Right lobe of liver (tissue), 4 donors: ENCODE data around the gene OR10H5.
"Not testable (repeated sequence)": the region's sequence is repeated elsewhere in the genome, so short reads cannot be mapped to it uniquely, and the experiment has no call there.

ENCODE experiments used
- POLR2A ChIP-seq: fragments of 450-650 bp; IDR thresholded peaks from one replicate; pipeline ENCODE4 v1.6.1; 2017; ENCODE audit warnings: antibody characterized with exemption, mild to moderate bottlenecking
- TF ChIP-seq, protein P1 (sequence below), 4 donors: fragments of 200-600 bp in 3 of 4; fragments of 450-650 bp in 1 of 4; IDR thresholded peaks; one replicate each; pipeline versions ENCODE4 v1.5.1 to v1.8.0; 2016 to 2022; ENCODE audit warnings: antibody characterized with exemption in 4 of 4, mild to moderate bottlenecking in 2 of 4
- donor health status: DM: no; HTN: no; CAD: no.
- donor health status: DM: no; HTN: no; CAD: no.
- donor health status: DM: no; HTN: yes; CAD: no.

- TF ChIP-seq POLR2A, result not testable (repeated sequence)
- TF ChIP-seq, protein P1, sequence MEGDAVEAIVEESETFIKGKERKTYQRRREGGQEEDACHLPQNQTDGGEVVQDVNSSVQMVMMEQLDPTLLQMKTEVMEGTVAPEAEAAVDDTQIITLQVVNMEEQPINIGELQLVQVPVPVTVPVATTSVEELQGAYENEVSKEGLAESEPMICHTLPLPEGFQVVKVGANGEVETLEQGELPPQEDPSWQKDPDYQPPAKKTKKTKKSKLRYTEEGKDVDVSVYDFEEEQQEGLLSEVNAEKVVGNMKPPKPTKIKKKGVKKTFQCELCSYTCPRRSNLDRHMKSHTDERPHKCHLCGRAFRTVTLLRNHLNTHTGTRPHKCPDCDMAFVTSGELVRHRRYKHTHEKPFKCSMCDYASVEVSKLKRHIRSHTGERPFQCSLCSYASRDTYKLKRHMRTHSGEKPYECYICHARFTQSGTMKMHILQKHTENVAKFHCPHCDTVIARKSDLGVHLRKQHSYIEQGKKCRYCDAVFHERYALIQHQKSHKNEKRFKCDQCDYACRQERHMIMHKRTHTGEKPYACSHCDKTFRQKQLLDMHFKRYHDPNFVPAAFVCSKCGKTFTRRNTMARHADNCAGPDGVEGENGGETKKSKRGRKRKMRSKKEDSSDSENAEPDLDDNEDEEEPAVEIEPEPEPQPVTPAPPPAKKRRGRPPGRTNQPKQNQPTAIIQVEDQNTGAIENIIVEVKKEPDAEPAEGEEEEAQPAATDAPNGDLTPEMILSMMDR (IDR thresholded peaks at IDR 0.05), result not testable (repeated sequence)
Observed at GRCh38 chr19:15828611-15829305, 41.3 kb downstream of the OR10H5 start.
